ENCODE data around the gene CYTH3. TPM values are rescaled to one million over a fixed set of nuclear protein-coding genes. Genes with fewer than 3 reads are reported as not detected.

Gene CYTH3
- total and polyA plus RNA-seq, 2 of the 8 experiments (the other 6 are each of a cell fraction or from before 2014, with no cell fraction given), result 10.3 to 11.9 TPM

- CTCF ChIA-PET (ENCODE audit: partially characterized antibody), result interaction anchor here (0.8 to 1.4 kb wide), 2 partner anchors 16 to 42 kb away, joined by 3 read pairs; no protein-coding TSS in a partner anchor
- Histone ChIP-seq H3K4me1 (replicated peaks in 1 of 4; ENCODE audit: control insufficient read depth in 3 of 4, insufficient read depth in 4 of 4, low read length in 3 of 4) (peaks cover 0 to 2% (median 0%) of the 10 kb centered on the region in 4 experiments; a peak in 1 of 7 replicates), H2BK5ac (ENCODE audit: low read depth, low read length) (no peak overlapping the region)
Measured at GRCh38 chr7:6278749-6279310, 6.4 kb upstream of the CYTH3 start.

More at GRCh38 chr7:6278749-6279310, 6.4 kb upstream of the CYTH3 start:
- FAIRE-seq, result no peak
- H3K4me3 ChIP-seq (ENCODE audit: extremely low read depth in 1 of 4, insufficient read depth in 2 of 4, low read depth in 3 of 4, low read length in 4 of 4), result no peak overlapping the region
- H3K9me3 ChIP-seq (ENCODE audit: insufficient read depth in 2 of 2, low read depth in 1 of 2, low read length in 1 of 2), result no peaks in the 10 kb centered on the region
- no peak overlapping the region for H3K14ac ChIP-seq (ENCODE audit: insufficient read length)
- no peak overlapping the region for H3K4me2 ChIP-seq (ENCODE audit: insufficient read depth in 1 of 2, low read depth in 2 of 2, low read length in 2 of 2)
- POLR2A ChIA-PET (ENCODE audit: partially characterized antibody), result interaction anchor here (0.8 kb wide), 1 partner anchor 16 kb away, joined by 3 read pairs; no protein-coding TSS in a partner anchor
- no peaks in the 10 kb centered on the region for H3K79me1 ChIP-seq (ENCODE audit: low read depth, low read length)
- no peak overlapping the region for H2BK12ac ChIP-seq (ENCODE audit: low read depth, low read length)
- no peak for DNase-seq (ENCODE audit: low read depth in 1 of 2, low spot score in 2 of 2)
- no peak overlapping the region for H3K23ac ChIP-seq (ENCODE audit: insufficient read length)
- H2BK120ac ChIP-seq (replicated peaks; ENCODE audit: low read depth, low read length), result no peak overlapping the region
- no peaks in the 10 kb centered on the region for H3K79me2 ChIP-seq (ENCODE audit: control insufficient read depth in 1 of 2, insufficient read depth in 2 of 2, low read length in 2 of 2)
- H3K36me3 ChIP-seq (ENCODE audit: control insufficient read depth in 2 of 4, insufficient read depth in 4 of 4, low read length in 3 of 4), result no peaks in the 10 kb centered on the region
- no peak overlapping the region for H2AK5ac ChIP-seq (ENCODE audit: low read depth, low read length)
- no peak for TF ChIP-seq RBBP5 (IDR thresholded peaks at IDR 0.05; ENCODE audit: borderline replicate concordance, low read depth, low read length)
- peak; percentile 63; the same call in 1 of the 2 replicates for TF ChIP-seq KDM1A (IDR thresholded peaks at IDR 0.05; ENCODE audit: borderline replicate concordance, low read length)
- TF ChIP-seq RFX5 (IDR thresholded peaks at IDR 0.05; ENCODE audit: borderline replicate concordance, low read depth, low read length), result no peak
- H3K56ac ChIP-seq (replicated peaks; ENCODE audit: insufficient read length, low read depth, low read length), result no peak overlapping the region
- no peaks in the 10 kb centered on the region for H4K20me1 ChIP-seq (replicated peaks in 1 of 2; ENCODE audit: control insufficient read depth in 1 of 2, insufficient read depth in 2 of 2, low read length in 2 of 2)
- no peaks in the 10 kb centered on the region for H3K27me3 ChIP-seq (replicated peaks in 1 of 4; ENCODE audit: control insufficient read depth in 3 of 4, extremely low read depth in 1 of 4, insufficient read depth in 3 of 4, low read length in 3 of 4)
- H4K91ac ChIP-seq (replicated peaks; ENCODE audit: insufficient read length, low read length), result peak overlapping the region; percentile 17
- WGBS, 2 experiments (ENCODE audit: extremely low coverage in 1 of 2, insufficient coverage in 1 of 2, insufficient read length in 1 of 2, insufficient replicate concordance in 2 of 2, low coverage in 1 of 2, low lambda C conversion rate in 2 of 2, missing lambda C conversion rate in 1 of 2), result 89% methylated on average over 9 of the region's 9 CpGs; no CpG with 5 or more reads in 1 of the 2 experiments
- no peak overlapping the region for H2BK15ac ChIP-seq (ENCODE audit: low read length)
- H3K23me2 ChIP-seq (ENCODE audit: low read depth, low read length), result 0 out of 2 replicates have a peak, but pooled peaks cover 2% of the 10 kb centered on the region
- no peak overlapping the region for H2BK20ac ChIP-seq (ENCODE audit: low read length)
- H3K18ac ChIP-seq (ENCODE audit: extremely low read depth, low read length), result no peak overlapping the region
- no peak overlapping the region for H2AFZ ChIP-seq (ENCODE audit: low read length)
- H4K5ac ChIP-seq (ENCODE audit: insufficient read length, low read depth, low read length), result no peak overlapping the region
- no peak overlapping the region for H3K4ac ChIP-seq (replicated peaks; ENCODE audit: insufficient read length, low read depth, low read length)
- no peak overlapping the region for H4K8ac ChIP-seq (ENCODE audit: extremely low read depth, insufficient read depth, low read length)
- H3K27ac ChIP-seq (ENCODE audit: low read depth, low read length), result no peak overlapping the region
- no peak overlapping the region for H3K9ac ChIP-seq (replicated peaks in 1 of 4; ENCODE audit: extremely low read depth in 1 of 4, low read depth in 3 of 4, low read length in 3 of 4)

All from H1 (cell line).